Stimulated activated naive CD4-positive, alpha-beta T cell treated with Interleukin-2 at 50 U/mL for 16 hours (primary cell): Measurements from ENCODE around the gene VWC2L.

Experiments
- DNase-seq: peaks from one replicate; lab custom pipeline; 2025; lab: John Stamatoyannopoulos, UW

The VWC2L gene

DNA sequence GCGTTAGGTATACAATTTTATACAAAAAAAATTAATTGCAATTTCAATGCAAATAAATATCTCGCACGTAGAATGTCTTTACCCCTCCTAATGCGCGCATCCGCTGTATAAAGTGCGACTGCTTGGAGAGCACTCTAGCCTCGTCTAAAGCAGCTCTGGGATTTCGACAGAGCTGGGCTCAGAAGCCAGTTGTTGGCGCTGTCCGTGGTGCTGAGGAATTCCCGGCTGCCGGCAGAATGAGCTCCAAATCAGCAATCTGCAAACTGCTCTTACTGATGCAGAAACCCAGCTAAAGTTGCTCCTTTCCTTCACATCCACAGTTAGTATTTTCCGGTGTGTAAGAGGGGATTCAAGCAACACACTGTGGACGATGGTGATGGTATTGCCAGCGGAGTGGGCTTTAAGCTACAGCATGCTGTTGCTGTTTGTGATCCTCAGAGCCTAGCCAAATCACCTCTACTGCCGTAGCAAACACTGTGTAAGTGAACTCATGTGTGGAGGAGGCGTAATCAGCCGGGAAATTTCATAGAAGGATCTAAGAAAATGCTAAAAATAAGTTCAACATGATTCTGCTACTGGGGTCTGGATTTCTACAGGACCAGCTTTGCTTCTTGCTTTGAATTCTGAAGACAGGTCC is at the start of gene VWC2L:
TSS of gene VWC2L (plus strand) at position 137 of the 637 bp plus-strand sequence. CDS start 3,140 bp downstream, outside the sequence.
- no peak for DNase-seq

DNA sequence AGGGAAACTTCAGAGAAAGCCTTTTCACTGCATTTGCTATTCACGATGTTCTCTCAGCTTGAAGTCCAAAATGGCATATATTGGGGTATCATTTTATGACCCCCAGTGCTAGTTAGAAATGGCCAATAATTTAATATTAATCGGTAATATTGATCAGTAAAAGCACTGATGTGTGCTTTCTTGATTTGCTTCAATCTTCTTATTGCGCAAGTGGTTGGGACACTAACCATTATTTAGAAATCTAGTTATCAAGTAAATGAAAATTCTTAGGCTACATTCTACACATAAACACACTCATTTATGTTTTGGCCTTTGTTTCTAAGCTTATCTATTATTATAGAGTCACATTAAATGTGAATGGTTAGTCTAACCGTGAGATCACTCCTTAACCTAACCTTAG is 49.7 kb upstream of the VWC2L start:
- no peak for DNase-seq

DNA sequence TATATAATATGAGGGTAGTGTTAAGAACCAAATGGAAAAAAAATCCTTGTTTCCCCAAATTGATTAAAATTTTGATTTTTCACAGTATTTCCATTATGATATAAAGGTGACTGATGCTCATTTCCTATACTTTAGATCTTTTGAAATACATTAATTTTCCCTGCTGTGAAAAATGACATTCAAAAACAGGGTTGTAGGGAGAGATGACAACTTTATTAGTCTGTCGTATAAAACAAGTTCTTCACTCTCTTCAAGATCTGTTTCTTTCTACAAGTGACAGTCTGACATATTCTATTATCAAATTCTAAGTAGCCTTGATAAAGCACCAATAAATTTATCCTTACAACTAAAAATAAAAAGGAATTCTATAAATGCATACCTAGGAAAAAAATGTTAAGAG is 45.3 kb upstream of the VWC2L start:
- no peak for DNase-seq

- DNase-seq, result no peak
Observed at GRCh38 chr2:214367171-214367570, 43.7 kb upstream of the VWC2L start.

DNA sequence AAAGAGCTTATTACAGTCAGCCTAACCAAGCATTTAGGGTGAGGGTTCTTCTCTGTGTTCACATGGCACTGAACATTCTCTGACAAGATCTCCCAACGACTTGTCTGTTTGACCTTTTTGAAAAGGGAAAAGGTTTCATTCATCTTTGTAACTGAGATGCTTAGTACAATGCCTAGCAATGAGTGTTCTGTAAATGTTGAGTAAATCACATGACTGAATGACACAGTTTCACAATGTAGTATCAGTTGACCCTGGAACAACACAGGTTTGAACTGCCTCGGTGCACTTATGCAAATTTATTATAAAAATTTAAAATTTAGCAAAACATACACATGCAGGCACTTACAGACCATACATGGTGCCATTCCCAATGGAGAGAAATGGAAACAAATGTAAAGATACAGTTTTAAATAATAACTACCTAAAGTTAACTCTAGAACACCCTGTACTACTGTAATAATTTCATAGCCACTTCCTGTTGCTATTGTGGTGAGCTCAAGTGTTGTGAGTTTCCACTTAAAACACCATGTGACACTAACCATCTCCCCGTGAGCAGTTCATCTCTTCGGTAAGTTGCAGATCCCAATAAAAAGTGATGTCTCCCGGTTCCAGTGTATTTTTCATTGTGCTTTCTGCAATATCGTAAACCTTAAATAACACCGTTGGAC is 34.1 kb upstream of the VWC2L start:
- DNase-seq, result no peak

GRCh38 chr2:214377286-214377624 is 33.6 kb upstream of the VWC2L start:
- no peak for DNase-seq

DNA sequence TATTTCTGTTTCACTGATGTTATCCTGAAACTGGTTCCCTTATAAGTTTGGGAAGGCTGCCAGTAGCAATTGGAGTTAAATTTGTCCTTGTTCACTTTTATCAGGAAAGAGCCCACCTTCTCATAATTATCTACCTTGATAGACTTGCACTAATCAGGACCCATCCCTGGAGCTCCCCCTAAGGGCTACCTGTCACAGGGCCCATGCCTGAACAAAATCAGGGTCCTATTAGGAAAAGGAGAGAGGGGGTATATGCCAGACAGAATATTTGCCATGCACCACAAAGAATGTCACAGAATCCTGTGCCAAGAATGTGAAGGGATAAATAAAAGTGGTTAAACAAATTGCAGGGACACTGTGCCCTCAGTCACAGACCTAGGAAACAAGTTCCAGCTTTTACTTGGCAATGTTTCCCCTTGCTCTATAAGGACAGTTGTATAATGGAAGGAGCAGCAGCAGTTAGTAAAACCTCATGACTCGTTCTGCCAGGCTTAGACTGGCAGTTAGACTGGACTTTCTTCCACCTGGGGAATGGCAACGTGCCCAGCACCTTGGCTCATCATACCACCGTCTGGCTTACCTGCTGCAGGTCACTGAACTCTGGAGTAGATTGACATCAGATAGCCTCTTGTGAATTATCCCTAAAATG is 32.3 kb upstream of the VWC2L start:
- no peak for DNase-seq

DNA sequence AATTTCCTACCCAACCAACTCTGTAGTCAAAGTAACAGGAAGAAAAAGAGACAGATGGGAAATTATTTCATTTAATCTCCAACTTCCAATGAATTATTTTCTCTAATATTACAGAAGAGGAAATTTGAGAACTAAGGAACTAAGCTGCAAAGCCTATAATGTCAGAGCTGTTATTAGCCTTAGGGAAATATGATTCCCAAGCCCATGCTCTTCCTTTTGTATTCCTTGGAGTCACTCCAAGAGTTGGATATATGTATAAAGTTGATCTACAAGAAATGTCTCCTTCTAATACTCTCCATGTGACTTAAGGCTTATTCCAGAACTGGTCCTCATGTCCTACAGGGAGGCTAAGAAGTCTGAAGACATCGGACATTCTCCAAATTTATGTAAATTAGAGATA is 31.6 kb upstream of the VWC2L start:
- no peak for DNase-seq

GRCh38 chr2:214380681-214381080 is 30.2 kb upstream of the VWC2L start:
- no peak for DNase-seq

GRCh38 chr2:214382229-214382628 is 28.6 kb upstream of the VWC2L start:
- DNase-seq, result no peak

DNA sequence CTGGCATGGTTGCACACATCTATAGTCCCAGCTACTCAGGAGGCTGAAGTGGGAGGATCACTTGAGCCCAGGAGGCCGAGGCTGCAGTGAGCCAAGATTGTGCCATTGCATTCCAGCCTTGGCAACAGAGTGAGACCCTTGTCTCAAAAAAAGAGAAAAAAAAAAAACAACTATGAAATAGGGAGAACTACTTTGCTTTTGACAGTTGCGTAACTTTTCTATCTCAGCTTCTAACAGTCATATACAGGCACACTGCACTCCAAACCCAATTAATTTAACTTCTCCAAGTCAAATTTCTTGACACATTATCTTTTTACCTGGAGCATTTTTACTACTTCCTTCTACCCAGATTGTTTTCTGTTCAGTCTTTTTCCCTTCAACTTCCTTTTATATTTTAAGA is 24.1 kb upstream of the VWC2L start:
- DNase-seq, result no peak

GRCh38 chr2:214389334-214389733 is 21.5 kb upstream of the VWC2L start:
- DNase-seq, result no peak

GRCh38 chr2:214393796-214394195 is 17.1 kb upstream of the VWC2L start:
- DNase-seq, result no peak

- no peak for DNase-seq
Observed at GRCh38 chr2:214395040-214395439, 15.8 kb upstream of the VWC2L start.

GRCh38 chr2:214401580-214401979 is 9.3 kb upstream of the VWC2L start:
- DNase-seq, result no peak

DNA sequence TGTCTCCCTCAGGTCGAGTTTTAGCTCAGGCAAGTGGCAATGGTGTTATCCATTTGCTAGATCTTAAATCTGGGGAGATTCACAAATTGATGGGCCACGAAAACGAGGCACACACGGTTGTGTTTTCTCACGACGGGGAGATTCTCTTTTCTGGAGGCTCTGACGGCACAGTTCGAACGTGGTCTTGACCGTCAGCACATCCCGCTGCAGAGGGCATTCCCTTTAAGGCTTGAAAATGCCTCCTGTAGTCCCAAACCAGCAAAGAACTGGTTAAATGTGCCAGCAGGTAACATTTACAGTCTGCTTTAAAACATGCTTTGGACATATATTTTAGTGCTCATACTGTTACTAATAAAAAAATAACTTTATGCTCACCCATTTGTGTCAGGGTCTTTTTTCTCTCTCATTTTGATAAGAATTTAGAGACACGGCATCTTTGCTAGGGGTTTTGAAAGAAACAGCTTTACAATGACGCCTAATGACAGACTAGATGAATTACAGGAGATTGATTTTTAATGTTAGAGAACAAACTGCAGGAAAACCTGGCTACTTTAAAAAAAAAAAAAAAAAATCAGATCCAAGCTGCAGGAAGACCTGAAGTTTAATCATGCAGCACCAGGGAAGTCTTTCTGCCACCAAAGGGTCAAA is 602 bp upstream of the VWC2L start:
- DNase-seq, result no peak

GRCh38 chr2:214412679-214413078 is 1.8 kb downstream of the VWC2L start:
- no peak for DNase-seq

- no peak for DNase-seq
Observed at GRCh38 chr2:214436470-214436869, 25.6 kb downstream of the VWC2L start.

GRCh38 chr2:214450118-214450894 is 39.5 kb downstream of the VWC2L start:
- DNase-seq, result no peak

- DNase-seq, result no peak
Observed at GRCh38 chr2:214451516-214452275, 40.8 kb downstream of the VWC2L start.

DNA sequence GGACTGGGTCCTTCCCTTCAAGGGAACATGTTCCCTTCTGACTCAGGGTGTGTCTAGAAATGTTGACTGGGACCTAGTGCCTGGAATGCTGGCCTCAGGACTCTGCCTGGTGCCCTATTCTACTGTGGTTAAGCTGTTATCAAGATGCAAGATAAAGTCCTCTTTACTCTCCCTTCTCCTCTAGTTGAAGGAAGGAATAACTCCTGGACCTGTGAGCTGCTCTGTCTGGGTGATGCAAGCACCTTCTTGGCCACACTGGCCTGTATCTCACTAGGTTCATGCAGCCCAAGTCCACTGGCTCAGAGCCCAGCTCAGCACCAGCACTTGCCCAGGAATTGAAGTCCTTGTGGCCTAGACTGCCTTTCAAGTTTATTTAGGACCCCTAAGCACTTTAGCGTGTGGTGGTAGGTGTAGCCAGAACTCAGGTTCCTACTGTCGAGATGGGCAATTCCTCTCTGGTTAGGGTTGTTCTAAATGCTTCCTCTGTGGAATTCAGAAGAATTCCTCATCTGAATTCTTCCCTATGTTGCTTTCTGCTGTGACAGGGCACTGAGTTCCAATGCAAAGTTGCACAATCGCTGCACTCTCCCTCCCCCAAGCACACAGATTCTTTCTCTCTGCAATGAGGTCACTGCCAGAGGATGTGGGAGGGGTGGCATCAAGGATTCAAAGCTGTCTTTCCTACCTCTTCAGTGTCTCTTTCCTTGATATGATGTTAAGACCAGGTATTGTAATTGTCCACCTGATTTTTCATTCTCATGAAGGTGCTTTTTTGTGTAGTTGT is 54.7 kb downstream of the VWC2L start:
- DNase-seq, result no peak
